CD14-positive monocyte (primary cell): ENCODE results near the gene PRTN3. TPM values are rescaled to one million over a fixed set of nuclear protein-coding genes. Genes with fewer than 3 reads are reported as not detected.
"Not testable (repeated sequence)": the region's sequence is repeated elsewhere in the genome, so short reads cannot be mapped to it uniquely, and the experiment has no call there.

Experiments used
- DNase-seq, 3 donors: peaks; one replicate each; pipeline ENCODE4 v3.0.0-alpha.2; 2011 to 2022
- H2AFZ ChIP-seq: 2 replicates; pipeline ENCODE4 v1.6.0; 2012; ENCODE audit warnings: mild to moderate bottlenecking, low read depth, low read length, inconsistent platforms; ENCODE audit not compliant: insufficient read depth, poor library complexity, severe bottlenecking
- H3K27ac ChIP-seq, 2 donors: 1 replicate in 1 of 2; 2 replicates in 1 of 2; pipeline ENCODE4 v1.5.1; 2012 to 2013; ENCODE audit warnings: low read length in 2 of 2, control low read depth in 1 of 2, inconsistent platforms in 1 of 2, low read depth in 1 of 2, mild to moderate bottlenecking in 1 of 2
- H3K27me3 ChIP-seq, 2 donors: one replicate each; pipeline versions ENCODE4 v1.6.0 to v1.6.1; 2011 to 2013; ENCODE audit warnings: low read length in 2 of 2; ENCODE audit not compliant: control insufficient read depth in 2 of 2, insufficient read depth in 2 of 2
- H3K36me3 ChIP-seq, 2 donors: replicated peaks in 1 of 2; 1 replicate in 1 of 2; 2 replicates in 1 of 2; pipeline versions ENCODE4 v1.5.1 to v1.6.1; 2012 to 2013; ENCODE audit warnings: low read length in 2 of 2, control low read depth in 1 of 2, inconsistent platforms in 1 of 2, mild to moderate bottlenecking in 1 of 2; ENCODE audit not compliant: insufficient read depth in 2 of 2, control insufficient read depth in 1 of 2
- H3K4me1 ChIP-seq, 2 donors: 1 replicate in 1 of 2; 2 replicates in 1 of 2; pipeline versions ENCODE4 v1.5.1 to v1.6.1; 2012 to 2013; ENCODE audit warnings: low read length in 2 of 2, control low read depth in 1 of 2, inconsistent platforms in 1 of 2, mild to moderate bottlenecking in 1 of 2, moderate library complexity in 1 of 2; ENCODE audit not compliant: insufficient read depth in 2 of 2, control insufficient read depth in 1 of 2
- H3K4me2 ChIP-seq: replicated peaks from 2 replicates; pipeline ENCODE3; 2012; ENCODE audit warnings: low read length, moderate library complexity, mild to moderate bottlenecking; ENCODE audit not compliant: poor library complexity, severe bottlenecking; ENCODE audit errors: extremely low read depth
- H3K4me3 ChIP-seq, 3 experiments: fragments of 200-600 bp in 1 of 3; sonication (generic) in 1 of 3; replicated peaks in 1 of 3; 1 replicate in 2 of 3; 2 replicates in 1 of 3; pipeline ENCODE4 v1.5.1; 2011 to 2013; ENCODE audit warnings: low read length in 3 of 3, mild to moderate bottlenecking in 3 of 3, control low read depth in 2 of 3, low read depth in 2 of 3, inconsistent platforms in 1 of 3, moderate library complexity in 1 of 3
- H3K79me2 ChIP-seq: 2 replicates; pipeline ENCODE4 v1.6.0; 2012; ENCODE audit warnings: mild to moderate bottlenecking, control low read depth, inconsistent platforms, low read length, moderate library complexity; ENCODE audit not compliant: insufficient read depth
- H3K9ac ChIP-seq: 2 replicates; pipeline ENCODE4 v1.6.0; 2017; ENCODE audit warnings: low read length, mild to moderate bottlenecking; ENCODE audit not compliant: insufficient read depth, poor library complexity, severe bottlenecking
- H3K9me3 ChIP-seq, 2 donors: replicated peaks in 1 of 2; 1 replicate in 1 of 2; 2 replicates in 1 of 2; pipeline versions ENCODE4 v1.5.1 to v1.6.1; 2012 to 2013; ENCODE audit warnings: low read length in 2 of 2, control low read depth in 1 of 2; ENCODE audit not compliant: control insufficient read depth in 1 of 2, insufficient read depth in 1 of 2
- H4K20me1 ChIP-seq: 2 replicates; pipeline ENCODE4 v1.6.0; 2012; ENCODE audit warnings: mild to moderate bottlenecking, low read length, control low read depth, moderate library complexity; ENCODE audit not compliant: insufficient read depth
- H3K27ac Mint-ChIP-seq, 7 donors: one replicate each; pipeline ENCODE4 v1.8.0; 2020; ENCODE audit warnings: mild to moderate bottlenecking in 7 of 7, mixed read lengths in 7 of 7, moderate library complexity in 6 of 7, inconsistent platforms in 2 of 7
- H3K27me3 Mint-ChIP-seq, 3 donors: one replicate each; pipeline ENCODE4 v1.8.0; 2021 to 2022; ENCODE audit warnings: low read depth in 3 of 3, mild to moderate bottlenecking in 3 of 3, mixed read lengths in 3 of 3, moderate library complexity in 3 of 3, inconsistent platforms in 1 of 3
- H3K36me3 Mint-ChIP-seq, 2 donors: one replicate each; pipeline ENCODE4 v1.8.0; 2020; ENCODE audit warnings: mixed read lengths in 2 of 2, inconsistent platforms in 1 of 2, mild to moderate bottlenecking in 1 of 2
- H3K4me1 Mint-ChIP-seq: one replicate; pipeline ENCODE4 v1.8.0; 2020; ENCODE audit warnings: mild to moderate bottlenecking, mixed read lengths
- H3K4me3 Mint-ChIP-seq, 2 donors: one replicate each; pipeline ENCODE4 v1.8.0; 2020; ENCODE audit warnings: mild to moderate bottlenecking in 2 of 2, mixed read lengths in 2 of 2, moderate library complexity in 1 of 2
- H3K9me3 Mint-ChIP-seq, 7 donors: one replicate each; pipeline ENCODE4 v1.8.0; 2020 to 2022; ENCODE audit warnings: mixed read lengths in 7 of 7, mild to moderate bottlenecking in 6 of 7, moderate library complexity in 6 of 7, inconsistent platforms in 2 of 7
- WGBS: methylation state at CpG from one replicate; pipeline ENCODE4 v1.1.5; 2013; ENCODE audit warnings: missing lambda C conversion rate; ENCODE audit not compliant: insufficient coverage; 5-methylcytosine and 5-hydroxymethylcytosine counted together
- intact Hi-C, 2 donors: fragments of 100-400 bp; cut with micrococcal nuclease; formaldehyde crosslinking; loops; one replicate each; pipeline versions ENCODE4 v1.15.0 to v1.15.1; 2023
- polyA plus RNA-seq, 3 donors: library from polyadenylated mRNA; depleted of rRNA in 1 of 3; unstranded in 2 of 3; stranded (reverse) in 1 of 3; fragments of 300-500 nt in 2 of 3; fragments of >200 nt in 1 of 3; fragmentation: Illumina TruSeq in 2 of 3; gene quantifications; 1 replicate in 2 of 3; 2 replicates in 1 of 3; pipeline ENCODE4 v1.2.3, GENCODE V29; 2012 to 2021
- TF ChIP-seq, protein P1 (sequence below): fragments of 200-600 bp; IDR thresholded peaks from one replicate; pipeline ENCODE4 v1.8.0; 2022; ENCODE audit warnings: antibody characterized with exemption, mild to moderate bottlenecking

The PRTN3 gene
- polyA plus RNA-seq, 3 donors = 0.11 TPM; not detected in 2

DNA sequence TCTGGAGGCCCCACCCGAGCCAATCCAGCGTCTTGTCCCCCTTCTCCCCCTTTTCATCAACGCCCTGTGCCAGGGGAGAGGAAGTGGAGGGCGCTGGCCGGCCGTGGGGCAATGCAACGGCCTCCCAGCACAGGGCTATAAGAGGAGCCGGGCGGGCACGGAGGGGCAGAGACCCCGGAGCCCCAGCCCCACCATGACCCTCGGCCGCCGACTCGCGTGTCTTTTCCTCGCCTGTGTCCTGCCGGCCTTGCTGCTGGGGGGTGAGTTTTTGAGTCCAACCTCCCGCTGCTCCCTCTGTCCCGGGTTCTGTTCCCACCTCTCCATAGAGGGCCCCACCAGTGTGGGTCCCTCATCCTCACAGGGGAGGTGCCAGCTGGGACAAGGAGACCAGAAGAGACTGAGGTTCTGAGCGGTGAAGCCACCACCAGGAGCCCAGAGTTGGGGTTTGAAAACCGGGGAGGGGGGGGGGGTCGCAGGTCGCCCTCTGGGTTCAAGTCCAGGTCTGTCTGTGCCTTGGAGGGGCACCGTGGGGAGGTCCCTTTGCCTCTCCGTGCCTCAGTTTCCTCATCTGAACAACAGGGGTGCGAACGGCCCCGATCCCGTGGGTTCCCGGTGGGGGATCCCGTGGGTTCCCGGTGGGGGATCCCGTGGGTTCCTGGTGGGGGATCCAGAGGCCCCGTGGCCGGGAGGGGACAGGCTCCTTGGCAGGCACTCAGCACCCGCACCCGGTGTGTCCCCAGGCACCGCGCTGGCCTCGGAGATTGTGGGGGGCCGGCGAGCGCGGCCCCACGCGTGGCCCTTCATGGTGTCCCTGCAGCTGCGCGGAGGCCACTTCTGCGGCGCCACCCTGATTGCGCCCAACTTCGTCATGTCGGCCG is 11.6 kb downstream of the PRTN3 start, which contains the start of gene ELANE:
TSS of gene ELANE (plus strand) at position 168 of the 878 bp plus-strand sequence. CDS start at position 194, 26 bp downstream.
- H3K27me3 Mint-ChIP-seq = peaks cover 14 to 28% (median 16%) of the 10 kb centered on the region in 3 donors
- Histone ChIP-seq H3K4me2 (peak within 1 kb of the TSS; percentile 75), H4K20me1 (no peaks in the 10 kb centered on the region), H3K36me3 (no peaks in the 10 kb centered on the region), H3K4me1 (peaks cover 38 to 51% of the 10 kb centered on the region in 2 donors), H3K9ac (peak within 1 kb of the TSS; percentile 27), H3K79me2 (peaks cover 22% of the 10 kb centered on the region), H3K27me3 (peaks cover 0 to 18% of the 10 kb centered on the region in 2 donors), H3K27ac (no peak within 1 kb of the TSS), H2AFZ (peak within 1 kb of the TSS; percentile 67), H3K4me3 (peak within 1 kb of the TSS; percentile 18 to 68 (median 24)), H3K9me3 (no peaks in the 10 kb centered on the region)
- 15% methylated on average over 39 of the region's 55 CpGs for WGBS
- H3K27ac Mint-ChIP-seq = no peak within 1 kb of the TSS
- intact Hi-C loops = loop anchor here (5.0 kb wide), 2 partner anchors 35 to 80 kb away; no protein-coding TSS in a partner anchor
- TF ChIP-seq, protein P1, sequence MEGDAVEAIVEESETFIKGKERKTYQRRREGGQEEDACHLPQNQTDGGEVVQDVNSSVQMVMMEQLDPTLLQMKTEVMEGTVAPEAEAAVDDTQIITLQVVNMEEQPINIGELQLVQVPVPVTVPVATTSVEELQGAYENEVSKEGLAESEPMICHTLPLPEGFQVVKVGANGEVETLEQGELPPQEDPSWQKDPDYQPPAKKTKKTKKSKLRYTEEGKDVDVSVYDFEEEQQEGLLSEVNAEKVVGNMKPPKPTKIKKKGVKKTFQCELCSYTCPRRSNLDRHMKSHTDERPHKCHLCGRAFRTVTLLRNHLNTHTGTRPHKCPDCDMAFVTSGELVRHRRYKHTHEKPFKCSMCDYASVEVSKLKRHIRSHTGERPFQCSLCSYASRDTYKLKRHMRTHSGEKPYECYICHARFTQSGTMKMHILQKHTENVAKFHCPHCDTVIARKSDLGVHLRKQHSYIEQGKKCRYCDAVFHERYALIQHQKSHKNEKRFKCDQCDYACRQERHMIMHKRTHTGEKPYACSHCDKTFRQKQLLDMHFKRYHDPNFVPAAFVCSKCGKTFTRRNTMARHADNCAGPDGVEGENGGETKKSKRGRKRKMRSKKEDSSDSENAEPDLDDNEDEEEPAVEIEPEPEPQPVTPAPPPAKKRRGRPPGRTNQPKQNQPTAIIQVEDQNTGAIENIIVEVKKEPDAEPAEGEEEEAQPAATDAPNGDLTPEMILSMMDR = no peak
- H3K9me3 Mint-ChIP-seq = peaks cover 0 to 2% (median 0%) of the 10 kb centered on the region in 7 donors
- H3K4me1 Mint-ChIP-seq = peaks cover 34% of the 10 kb centered on the region
- peak in 1 of 3 donors; percentile 43 for DNase-seq
- peak within 1 kb of the TSS; percentile 61 to 84 for H3K4me3 Mint-ChIP-seq
- H3K36me3 Mint-ChIP-seq = no peaks in the 10 kb centered on the region

DNA sequence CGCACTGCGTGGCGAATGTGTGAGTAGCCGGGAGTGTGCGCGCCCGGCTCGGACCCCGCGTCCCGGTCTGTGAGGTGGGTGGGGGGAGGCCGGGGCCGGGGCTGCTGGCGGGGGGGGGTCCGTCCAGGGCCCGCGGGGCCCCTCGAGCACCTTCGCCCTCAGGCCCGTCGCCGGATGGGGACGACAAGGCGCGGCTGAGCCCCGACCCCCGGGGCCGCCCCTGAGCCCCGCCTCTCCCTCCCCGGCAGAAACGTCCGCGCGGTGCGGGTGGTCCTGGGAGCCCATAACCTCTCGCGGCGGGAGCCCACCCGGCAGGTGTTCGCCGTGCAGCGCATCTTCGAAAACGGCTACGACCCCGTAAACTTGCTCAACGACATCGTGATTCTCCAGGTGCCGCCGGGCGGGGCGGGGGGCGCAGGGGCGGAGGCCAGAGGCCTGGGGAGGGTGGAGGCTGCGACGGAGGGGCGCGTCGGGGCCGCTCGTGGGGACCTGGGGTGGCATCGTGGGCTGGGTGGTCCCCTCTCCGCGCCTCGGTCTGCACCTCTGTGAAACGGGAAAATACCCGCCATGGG is 12.3 kb downstream of the PRTN3 start:
- peaks cover 0 to 12% of the 10 kb centered on the region in 2 donors for H3K27me3 ChIP-seq
- Mint-ChIP-seq H3K27me3 (peaks cover 8 to 20% (median 14%) of the 10 kb centered on the region in 3 donors), H3K4me3 (peak overlapping the region; percentile 35 to 58), H3K27ac (no peak overlapping the region), H3K9me3 (peaks cover 0 to 2% (median 0%) of the 10 kb centered on the region in 7 donors), H3K36me3 (no peaks in the 10 kb centered on the region), H3K4me1 (peaks cover 30% of the 10 kb centered on the region)
- H3K4me2 ChIP-seq = peak overlapping the region; percentile 75
- H3K9ac ChIP-seq = peak overlapping the region; percentile 27
- peak overlapping the region; percentile 18 to 68 (median 24) for H3K4me3 ChIP-seq
- H3K4me1 ChIP-seq = peaks cover 37 to 51% of the 10 kb centered on the region in 2 donors
- H3K27ac ChIP-seq = no peak overlapping the region
- peak overlapping the region; percentile 67 for H2AFZ ChIP-seq
- H4K20me1 ChIP-seq = no peaks in the 10 kb centered on the region
- peaks cover 22% of the 10 kb centered on the region for H3K79me2 ChIP-seq
- no peak for DNase-seq
- H3K9me3 ChIP-seq = no peaks in the 10 kb centered on the region
- intact Hi-C loops = loop anchor here (5.0 kb wide), 2 partner anchors 36 to 81 kb away; no protein-coding TSS in a partner anchor
- TF ChIP-seq, protein P1 = no peak
- no peaks in the 10 kb centered on the region for H3K36me3 ChIP-seq
- WGBS = 19% methylated on average over 42 of the region's 67 CpGs

DNA sequence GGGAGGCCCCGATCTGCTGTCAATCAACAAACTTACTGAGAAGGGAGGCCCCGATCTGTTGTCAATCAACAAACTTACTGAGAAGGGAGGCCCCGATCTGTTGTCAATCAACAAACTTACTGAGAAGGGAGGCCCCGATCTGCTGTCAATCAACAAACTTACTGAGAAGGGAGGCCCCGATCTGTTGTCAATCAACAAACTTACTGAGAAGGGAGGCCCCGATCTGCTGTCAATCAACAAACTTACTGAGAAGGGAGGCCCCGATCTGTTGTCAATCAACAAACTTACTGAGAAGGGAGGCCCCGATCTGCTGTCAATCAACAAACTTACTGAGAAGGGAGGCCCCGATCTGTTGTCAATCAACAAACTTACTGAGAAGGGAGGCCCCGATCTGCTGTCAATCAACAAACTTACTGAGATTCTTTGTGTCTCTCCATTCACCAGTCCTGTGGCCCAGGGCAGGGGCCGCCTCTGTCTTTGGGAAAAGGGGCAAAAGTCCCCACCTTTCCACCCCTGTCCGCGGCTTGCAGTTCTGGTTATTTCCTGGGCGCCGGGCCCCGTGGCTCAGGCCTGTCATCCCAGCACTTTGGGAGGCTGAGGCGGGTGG is 12.9 kb downstream of the PRTN3 start:
- H3K27me3 ChIP-seq, H3K36me3 ChIP-seq, H3K36me3 Mint-ChIP-seq, H3K9me3 Mint-ChIP-seq, H3K27ac Mint-ChIP-seq, H4K20me1 ChIP-seq, H3K9me3 ChIP-seq, H2AFZ ChIP-seq, H3K27ac ChIP-seq, H3K9ac ChIP-seq, DNase-seq: not testable (repeated sequence)
- WGBS = 87% methylated on average over 3 of the region's 17 CpGs
- H3K4me3 ChIP-seq = peak overlapping the region in 1 of 3 experiments; percentile 68
- peak overlapping the region in 1 of 2 donors; percentile 52 for H3K4me3 Mint-ChIP-seq
- peaks cover 30% of the 10 kb centered on the region for H3K4me1 Mint-ChIP-seq
- peaks cover 8 to 14% (median 8%) of the 10 kb centered on the region in 3 donors for H3K27me3 Mint-ChIP-seq
- intact Hi-C loops = loop anchor here (2.0 to 5.0 kb wide), 3 partner anchors 36 to 81 kb away; no protein-coding TSS in a partner anchor
- H3K4me2 ChIP-seq = peak overlapping the region; percentile 75
- H3K79me2 ChIP-seq = peaks cover 22% of the 10 kb centered on the region
- H3K4me1 ChIP-seq = peaks cover 38 to 51% of the 10 kb centered on the region in 2 donors
